Progenitor cell of endocrine pancreas (in vitro differentiated cells): Measurements from ENCODE around the gene HECTD4. TPM values are rescaled to one million over a fixed set of nuclear protein-coding genes. Genes with fewer than 3 reads are reported as not detected.

ENCODE experiments used
- DNase-seq: peaks from one replicate; pipeline ENCODE4 v3.0.0; 2021; ENCODE audit warnings: low spot score; ENCODE audit not compliant: unreplicated experiment
- H3K27ac Mint-ChIP-seq: 2 replicates; pipeline ENCODE4 v1.8.0; 2021; ENCODE audit warnings: mild to moderate bottlenecking, moderate library complexity, mixed read lengths
- H3K27me3 Mint-ChIP-seq: 2 replicates; pipeline ENCODE4 v1.8.0; 2021; ENCODE audit warnings: mixed read lengths
- H3K36me3 Mint-ChIP-seq: 2 replicates; pipeline ENCODE4 v1.8.0; 2022; ENCODE audit warnings: mixed read lengths; ENCODE audit not compliant: insufficient read depth
- H3K4me1 Mint-ChIP-seq: 2 replicates; pipeline ENCODE4 v1.8.0; 2021; ENCODE audit warnings: low read depth, mixed read lengths
- H3K4me3 Mint-ChIP-seq: 2 replicates; pipeline ENCODE4 v1.8.0; 2021; ENCODE audit warnings: low read depth, mild to moderate bottlenecking, moderate library complexity, mixed read lengths
- H3K9me3 Mint-ChIP-seq: 2 replicates; pipeline ENCODE4 v1.8.0; 2021; ENCODE audit warnings: low read depth, mixed read lengths
- CTCF ChIP-seq: fragments of 200-600 bp; sonication (generic); IDR thresholded peaks from one replicate; pipeline ENCODE4 v1.5.0; 2021; ENCODE audit warnings: antibody characterized with exemption, mild to moderate bottlenecking; ENCODE audit not compliant: unreplicated experiment
- total RNA-seq: library from RNA; stranded (reverse); gene quantifications from 2 replicates; pipeline ENCODE4 v1.2.1, GENCODE V29; 2021

The HECTD4 gene
- total RNA-seq, 1 donor from 2014 or later: 86.7 TPM

- Mint-ChIP-seq H3K4me3 (no peak overlapping the region), H3K36me3 (peaks cover 17% of the 10 kb centered on the region), H3K4me1 (no peaks in the 10 kb centered on the region), H3K9me3 (no peaks in the 10 kb centered on the region), H3K27me3 (no peaks in the 10 kb centered on the region), H3K27ac (no peak overlapping the region)
- no peak for TF ChIP-seq CTCF
- DNase-seq: no peak
These were observed 189.8 kb downstream of the HECTD4 start for GRCh38 chr12:112192475-112192874.

DNA sequence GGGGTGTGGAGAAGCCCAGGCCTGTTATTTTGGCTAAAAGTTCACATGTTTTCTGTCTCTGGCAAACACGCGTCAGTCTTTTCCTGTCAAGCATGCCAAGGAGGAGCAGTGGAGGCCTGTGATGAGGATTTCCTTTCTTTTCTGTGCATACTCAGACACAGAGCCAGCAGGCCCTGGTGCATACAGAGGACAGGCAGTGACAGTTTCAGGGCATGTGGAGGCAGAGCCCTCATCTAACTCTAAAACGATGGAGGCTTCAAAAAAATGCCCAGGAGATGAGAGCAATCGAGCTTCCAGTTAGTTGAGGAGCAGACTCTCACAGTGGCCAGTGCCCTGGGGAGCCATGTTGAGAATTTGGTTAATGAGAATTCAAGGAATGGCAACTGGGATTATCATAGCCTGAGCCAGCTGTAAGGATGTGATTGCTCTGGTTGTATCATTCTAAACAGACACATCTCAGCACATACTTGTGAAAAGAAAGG lies 190.3 kb downstream of the HECTD4 start:
- Mint-ChIP-seq H3K36me3 (peaks cover 17% of the 10 kb centered on the region), H3K4me1 (no peaks in the 10 kb centered on the region), H3K9me3 (no peaks in the 10 kb centered on the region), H3K27ac (no peak overlapping the region), H3K27me3 (no peaks in the 10 kb centered on the region), H3K4me3 (no peak overlapping the region)
- no peak for DNase-seq
- no peak for TF ChIP-seq CTCF

GRCh38 chr12:112191201-112191600 lies 191.0 kb downstream of the HECTD4 start:
- Mint-ChIP-seq H3K4me3 (no peak overlapping the region), H3K27ac (no peak overlapping the region), H3K36me3 (peaks cover 16% of the 10 kb centered on the region), H3K9me3 (no peaks in the 10 kb centered on the region), H3K4me1 (no peaks in the 10 kb centered on the region), H3K27me3 (no peaks in the 10 kb centered on the region)
- no peak for DNase-seq
- TF ChIP-seq CTCF: no peak

GRCh38 chr12:112190231-112191025 lies 191.8 kb downstream of the HECTD4 start:
- Mint-ChIP-seq H3K36me3 (peaks cover 15% of the 10 kb centered on the region), H3K4me3 (no peak overlapping the region), H3K4me1 (no peaks in the 10 kb centered on the region), H3K9me3 (no peaks in the 10 kb centered on the region), H3K27me3 (no peaks in the 10 kb centered on the region), H3K27ac (no peak overlapping the region)
- TF ChIP-seq CTCF: no peak
- no peak for DNase-seq

- no peaks in the 10 kb centered on the region for H3K27me3 Mint-ChIP-seq
- no peaks in the 10 kb centered on the region for H3K4me1 Mint-ChIP-seq
- no peak for TF ChIP-seq CTCF
- no peak for DNase-seq
- H3K4me3 Mint-ChIP-seq: no peak overlapping the region
- no peaks in the 10 kb centered on the region for H3K9me3 Mint-ChIP-seq
- no peak overlapping the region for H3K27ac Mint-ChIP-seq
- H3K36me3 Mint-ChIP-seq: peaks cover 18% of the 10 kb centered on the region
These were observed 194.0 kb downstream of the HECTD4 start for GRCh38 chr12:112188130-112188830.
